ENCODE results near the gene RRP9.
"Not testable (repeated sequence)": the region's sequence is repeated elsewhere in the genome, so short reads cannot be mapped to it uniquely, and the experiment has no call there.

RRP9 gene

DNA sequence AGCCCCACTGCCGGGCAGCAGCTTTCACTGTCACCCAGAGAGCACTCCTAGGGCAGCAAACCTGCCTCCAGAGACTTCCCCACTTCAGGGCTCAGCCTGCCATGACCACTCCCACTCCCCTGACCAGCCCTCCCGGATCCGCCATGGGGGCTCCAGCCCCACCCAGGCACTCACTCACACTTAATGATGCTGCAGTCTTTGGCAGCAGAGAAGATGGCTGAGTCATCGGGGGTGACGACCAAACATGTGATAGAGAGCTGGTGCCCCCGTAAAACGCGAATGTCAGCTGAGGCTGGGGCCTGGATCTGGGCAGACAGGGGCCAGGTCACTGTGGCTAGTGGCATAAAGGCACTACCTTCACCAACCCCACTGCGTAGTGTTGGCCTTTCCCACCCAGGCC lies 4.7 kb downstream of the RRP9 start:
- DNase-seq: no peak

DNA sequence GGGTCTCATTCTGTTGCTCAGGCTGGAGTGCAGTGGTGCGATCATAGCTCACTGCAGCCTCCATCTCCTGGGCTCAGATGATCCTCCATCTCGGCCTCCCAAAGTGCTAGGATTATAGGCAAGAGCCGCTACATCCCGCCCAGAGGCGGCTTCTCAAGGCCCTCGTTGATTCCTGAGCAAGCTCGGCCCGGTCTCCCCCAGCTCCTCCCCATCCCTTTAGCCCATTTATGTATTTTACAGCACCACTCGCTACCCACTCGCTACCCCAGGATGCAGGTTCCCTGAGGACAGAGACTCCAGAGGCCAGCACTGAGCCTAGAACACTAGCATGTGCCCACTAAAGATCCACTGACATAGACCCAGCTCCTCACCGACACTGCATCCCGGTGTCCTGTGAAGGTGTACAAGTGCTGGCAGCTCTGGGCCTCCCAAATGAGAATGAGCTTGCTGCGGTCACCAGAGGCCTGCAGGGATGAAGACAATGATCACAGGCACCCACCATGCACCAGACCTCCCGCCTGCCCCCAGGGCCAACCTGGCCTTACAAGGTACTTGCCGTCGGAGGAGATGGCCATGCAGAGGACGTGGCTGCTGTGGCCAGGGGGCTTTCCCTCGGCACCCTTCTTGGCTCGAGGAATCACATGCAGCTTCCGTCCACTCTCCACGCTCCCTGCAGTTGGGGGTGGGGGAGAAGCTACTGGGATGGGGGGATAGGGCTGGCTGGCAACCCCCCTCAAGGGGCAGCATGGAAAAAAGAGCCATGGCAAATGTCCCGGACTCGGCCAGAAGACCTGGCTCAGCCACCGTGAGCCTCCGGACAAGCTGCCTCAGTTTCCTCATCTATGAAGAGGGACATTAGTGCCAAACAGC lies 5.6 kb downstream of the RRP9 start:
- DNase-seq: no peak

DNA sequence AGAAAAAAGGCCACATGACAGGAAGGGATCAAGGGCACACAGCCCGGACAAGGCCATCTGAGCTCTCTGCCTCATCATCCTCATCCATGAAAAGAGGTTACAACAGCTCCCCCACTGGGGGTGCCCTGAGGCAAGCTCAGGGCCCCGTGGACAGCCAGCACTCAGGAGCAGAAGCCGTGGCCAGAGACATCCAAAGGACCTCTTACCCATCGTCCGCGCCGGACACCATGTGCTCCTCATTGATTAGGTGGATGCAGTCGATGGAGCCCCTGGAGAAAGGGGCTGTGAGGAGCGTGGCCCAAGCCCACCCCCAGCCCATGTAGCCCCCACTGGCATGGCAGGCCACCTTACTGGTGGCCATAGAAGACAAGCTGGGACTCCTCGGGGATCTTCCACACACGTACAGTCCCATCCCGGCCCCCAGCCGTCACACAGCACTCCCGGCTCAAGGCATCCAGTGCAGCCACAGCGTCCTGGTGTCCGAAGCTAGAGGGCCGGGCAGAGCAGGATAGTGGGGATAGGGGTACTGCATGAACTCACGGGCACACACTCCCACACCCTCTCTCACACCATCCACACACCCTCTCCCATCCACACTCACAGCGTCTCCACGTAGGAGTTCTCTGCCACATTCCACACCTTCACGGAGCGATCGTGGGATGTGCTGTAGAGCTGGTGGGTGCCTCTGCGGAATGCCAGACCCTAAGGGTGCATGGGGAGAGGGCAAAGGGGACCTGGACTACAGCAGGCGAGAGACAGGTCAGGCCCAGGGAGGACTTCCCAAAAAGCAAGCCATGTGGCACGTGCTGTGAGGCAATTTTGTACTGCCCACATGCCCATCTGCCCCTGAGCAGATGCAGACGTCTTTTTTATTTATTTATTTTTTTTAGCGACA lies 6.5 kb downstream of the RRP9 start:
- DNase-seq: no peak

DNA sequence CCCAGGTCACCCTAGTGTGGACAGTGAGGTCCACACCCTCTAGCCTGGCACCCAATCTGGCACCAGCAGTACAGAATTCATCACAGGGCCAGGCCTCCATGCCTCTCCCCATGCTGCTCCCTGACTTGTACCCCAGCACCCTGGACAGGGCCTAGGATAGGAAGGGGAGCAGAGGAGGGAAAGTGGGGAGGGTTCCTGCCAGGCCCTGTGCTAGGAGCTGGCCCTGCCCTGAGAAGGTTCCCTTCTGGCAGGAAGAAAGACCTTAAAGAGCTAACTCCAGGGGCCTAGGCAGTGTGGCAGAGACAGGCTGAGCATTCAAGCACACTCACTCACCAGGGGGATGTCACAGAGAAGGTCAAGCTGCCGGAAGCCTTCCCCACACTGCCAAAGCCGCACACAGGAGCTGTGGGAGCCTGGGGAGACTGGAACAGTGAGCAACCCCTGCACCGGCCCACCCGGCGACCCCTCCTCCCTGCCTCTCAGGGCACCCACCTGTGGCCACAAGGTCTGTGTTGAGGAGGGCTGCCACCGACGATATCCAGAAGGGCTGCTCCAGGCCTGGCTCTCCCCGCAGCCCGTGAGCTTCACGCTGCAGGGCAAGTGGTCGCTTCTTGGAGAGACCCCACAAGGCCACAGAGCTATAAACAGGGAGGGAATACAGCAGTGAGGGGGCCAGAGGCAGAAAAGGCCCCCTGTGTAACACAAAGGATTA lies 7.4 kb downstream of the RRP9 start:
- DNase-seq: no peak

DNA sequence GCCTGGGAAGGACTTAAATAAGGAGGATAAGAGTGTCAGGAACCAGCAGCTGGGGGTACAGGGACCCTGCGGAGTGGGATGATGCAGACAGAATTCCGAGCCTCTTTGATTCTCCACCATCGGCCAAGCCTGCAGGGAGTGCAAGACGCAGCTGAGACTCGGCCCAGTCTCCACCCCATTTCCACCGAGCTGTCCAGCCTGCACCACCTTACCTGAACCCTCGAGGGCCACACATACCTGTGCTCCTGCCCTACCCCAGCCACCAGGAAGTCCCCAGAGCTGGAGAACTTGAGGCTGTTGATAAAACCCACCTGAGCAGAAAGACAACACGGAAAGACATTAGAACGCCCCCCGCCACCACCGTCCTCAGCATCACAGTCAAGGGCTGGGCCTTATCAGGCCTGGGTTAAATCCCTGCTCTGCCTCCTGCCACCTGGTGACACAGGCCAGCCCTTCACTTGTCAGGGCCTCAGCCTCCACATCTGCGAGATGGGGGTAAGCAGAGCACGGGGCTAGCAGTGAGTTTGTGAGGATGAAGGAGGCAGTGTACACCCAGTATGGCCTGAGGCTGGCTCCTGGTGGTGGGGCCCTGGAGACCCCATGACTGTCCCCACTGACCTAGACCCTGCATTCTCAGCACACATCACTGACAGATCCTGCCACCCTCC lies 8.1 kb downstream of the RRP9 start:
- DNase-seq: no peak

DNA sequence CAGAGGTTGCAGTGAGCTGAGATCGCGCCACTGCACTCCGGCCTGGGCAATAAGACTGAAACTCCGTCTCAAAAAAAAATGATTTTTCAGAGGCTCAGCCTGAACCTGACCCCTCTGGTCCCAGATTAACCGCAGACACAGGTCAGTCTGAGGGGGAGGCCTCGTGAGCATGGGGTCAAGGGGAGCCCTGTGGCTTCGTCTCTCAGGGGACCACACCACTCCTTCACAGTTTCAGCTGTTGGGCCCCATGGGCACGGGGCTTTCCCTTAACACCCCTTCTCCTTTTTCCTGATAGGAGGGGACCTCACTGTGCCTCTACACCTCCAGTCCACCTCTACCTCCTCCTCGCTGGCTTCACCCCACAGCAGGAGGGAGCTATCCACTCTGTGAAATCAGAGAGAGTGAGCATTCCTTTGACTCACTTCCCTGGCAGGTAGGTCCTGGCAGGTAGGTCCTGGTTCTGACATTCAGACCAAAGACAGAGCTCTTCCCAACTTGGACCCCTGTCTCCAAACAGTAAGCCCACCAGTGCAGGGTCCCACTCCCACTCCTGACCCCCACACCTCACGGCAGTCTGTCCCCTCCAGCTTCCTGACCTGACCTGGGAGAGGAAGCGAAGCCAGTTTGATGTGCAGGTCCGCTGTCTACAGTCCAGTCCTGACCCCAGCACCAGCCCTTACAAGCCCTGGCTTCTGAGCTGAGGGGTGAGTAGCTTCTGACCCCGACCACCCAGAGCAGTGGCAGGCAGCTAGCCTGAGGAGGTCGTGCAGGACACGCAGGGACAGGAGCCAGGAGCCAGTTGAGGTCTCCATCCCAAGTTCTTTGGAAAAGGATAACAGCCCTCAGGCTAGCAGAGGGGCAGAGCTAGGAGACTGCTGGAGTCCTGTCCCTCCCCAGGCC lies 9.0 kb downstream of the RRP9 start:
- no peak for DNase-seq

DNA sequence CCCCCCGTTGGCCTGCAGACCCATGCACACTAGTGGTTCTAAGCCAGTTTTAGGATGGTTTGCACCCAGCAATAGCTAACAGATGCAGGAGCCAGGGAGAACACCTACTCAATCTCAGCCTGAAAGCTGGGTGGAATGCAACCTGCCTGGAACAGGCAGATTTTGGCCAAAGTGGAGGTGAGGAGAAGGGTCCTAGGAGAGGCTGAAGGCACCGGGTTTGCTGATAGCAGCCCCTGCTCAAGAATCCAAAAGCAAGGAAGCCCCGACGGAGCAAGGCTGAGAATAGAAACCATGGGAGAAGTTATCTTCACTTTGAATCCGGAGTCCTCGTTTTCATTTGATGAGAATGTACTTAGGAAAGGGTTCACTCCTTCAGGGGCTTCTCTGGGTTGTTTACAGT lies 9.9 kb downstream of the RRP9 start:
- DNase-seq: no peak

DNA sequence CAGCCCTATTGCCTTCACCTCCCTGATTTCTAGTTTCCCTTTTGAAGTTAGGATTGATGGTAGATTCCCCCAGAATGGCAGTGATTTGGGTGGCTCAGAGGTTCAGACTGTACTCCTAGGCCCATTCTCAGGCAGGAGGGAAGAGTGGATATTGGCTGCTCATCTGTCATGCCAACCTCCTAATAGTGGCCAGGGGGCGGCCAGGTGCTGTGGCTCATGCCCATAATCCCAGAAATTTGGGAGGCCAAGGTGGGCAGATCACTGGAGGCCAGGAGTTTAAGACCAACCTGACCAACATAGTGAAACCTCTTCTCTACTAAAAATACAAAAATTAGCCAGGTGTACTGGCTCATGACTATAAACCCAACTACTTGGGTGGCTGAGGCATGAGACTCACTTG lies 11.3 kb downstream of the RRP9 start:
- no peak for DNase-seq

DNA sequence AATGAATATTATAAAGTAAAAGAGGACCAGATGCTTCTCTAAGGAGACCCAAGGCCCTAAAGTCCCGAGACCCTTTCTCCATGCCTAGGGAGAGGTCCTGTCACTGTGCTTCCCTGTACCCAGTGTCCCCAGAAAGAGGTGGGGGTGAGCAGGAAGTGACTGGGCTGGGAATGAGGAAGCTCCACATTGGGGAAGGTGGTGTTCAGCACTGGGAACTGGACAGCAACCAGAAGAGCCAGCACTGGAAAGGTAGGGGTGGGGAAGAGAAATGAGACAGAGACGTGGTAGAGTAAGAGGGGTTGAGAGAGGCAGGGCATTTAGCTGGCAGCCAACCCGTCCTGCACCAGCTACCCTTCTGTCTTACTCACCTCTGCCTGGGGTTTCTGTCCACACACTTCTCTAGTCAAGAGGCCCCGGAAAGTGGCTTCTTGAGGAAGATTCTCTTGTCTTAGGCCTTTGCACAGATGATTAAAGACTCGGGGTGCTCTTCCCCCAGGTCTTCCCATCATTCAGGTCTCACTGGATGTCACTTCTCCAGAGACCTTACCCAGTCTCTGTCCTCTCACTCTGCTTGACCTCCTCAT lies 12.2 kb downstream of the RRP9 start:
- DNase-seq: no peak

DNA sequence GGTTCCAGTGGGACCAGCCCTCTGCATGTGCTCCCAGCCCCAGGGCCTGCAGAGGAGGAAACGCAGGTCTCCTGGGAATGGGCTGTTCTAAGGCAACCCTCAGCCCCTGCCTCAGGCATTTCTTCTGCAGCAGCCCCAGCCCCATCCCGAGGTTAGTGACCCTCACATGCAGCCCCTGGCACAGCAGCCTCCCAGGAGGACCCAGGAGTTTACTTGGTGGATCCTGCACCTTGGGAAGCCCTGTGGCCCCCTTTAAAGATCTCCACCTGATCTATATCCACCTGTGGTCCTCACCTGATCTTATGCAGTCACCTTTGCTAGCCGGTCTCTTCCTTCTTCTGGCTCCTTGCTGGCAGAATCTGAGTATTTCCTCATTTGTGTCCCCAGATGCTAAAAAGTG lies 12.7 kb downstream of the RRP9 start:
- not testable (repeated sequence) for DNase-seq

DNA sequence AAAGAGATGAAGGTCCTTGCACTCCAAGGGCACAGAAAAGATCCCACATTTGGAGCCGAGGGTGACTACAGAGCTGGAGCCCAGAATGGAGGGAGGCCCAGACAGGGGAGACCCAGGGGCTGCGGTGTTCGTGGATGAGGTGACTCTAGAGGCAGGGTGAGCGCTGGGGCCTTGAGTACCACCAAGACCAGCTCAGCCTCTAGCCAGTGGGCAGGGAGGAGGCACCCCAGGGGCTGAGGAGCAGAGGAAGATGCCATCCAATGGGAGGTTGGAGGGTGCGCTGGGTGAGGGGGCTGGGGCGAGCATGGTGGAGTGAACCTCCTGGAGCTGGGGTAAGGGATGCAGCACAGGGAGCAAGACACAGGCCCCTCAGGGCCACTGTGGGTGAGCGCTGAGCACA lies 13.3 kb downstream of the RRP9 start:
- no peak for DNase-seq

DNA sequence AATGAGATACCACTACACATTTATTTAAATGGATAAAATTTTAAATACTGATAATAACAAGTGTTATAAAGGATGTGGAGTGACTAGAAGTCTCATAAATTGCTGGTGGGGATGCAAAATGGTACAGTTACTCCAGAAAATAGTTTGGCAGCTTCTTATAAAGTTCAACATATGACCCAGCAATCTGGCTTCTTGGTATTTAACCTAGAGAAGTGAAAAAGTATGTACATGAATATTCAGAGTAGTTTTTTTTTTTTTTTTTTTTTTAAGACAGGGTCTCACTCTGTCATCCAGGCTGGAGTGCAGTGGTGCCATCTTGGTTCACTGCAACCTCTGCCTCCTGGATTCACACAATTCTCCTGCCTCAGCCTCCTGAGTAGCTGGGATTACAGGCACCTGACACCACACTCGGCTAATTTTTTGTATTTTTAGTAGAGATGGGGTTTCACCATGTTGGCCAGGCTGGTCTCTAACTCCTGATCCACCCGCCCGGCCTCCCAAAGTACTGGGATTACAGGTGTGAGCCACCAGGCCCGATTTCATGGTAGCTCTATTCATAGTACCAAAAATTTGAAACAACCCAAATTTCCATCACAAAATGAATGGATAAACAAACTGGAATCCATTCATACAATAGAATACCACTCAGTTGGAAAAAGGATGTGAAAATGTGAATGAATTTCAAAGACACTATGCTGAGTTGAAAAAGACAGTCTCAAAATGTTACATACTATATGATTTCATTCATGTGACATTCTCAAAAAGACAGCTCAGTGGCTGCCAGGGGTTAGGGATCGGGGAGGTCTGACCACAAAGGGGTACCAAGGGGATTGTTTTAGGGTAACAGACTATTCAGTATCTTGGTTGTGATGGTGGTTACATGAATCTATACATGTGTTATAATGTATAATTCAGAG lies 14.4 kb downstream of the RRP9 start:
- no peak for DNase-seq

DNA sequence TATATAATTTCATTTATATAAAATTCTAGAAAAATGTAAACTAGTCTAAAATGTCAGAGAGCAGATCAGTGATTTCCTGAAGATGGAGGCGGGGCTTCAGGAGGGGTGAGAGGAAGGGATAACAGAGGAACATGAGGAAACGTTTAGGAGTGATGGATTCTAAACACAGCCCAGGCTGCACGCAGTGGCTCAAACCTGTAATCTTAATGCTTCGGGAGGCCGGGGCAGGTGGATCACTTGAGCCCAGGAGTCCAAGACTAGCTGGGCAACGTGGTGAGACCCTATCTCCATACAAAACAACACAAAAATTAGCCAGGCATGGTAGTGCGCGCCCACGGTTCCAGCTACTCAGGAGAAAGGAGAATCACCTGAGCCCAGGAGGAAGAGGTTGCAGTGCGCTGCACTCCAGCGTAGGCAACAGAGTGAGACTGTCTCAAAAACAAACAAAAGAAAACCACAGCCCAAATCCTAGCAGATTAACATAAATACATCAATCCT lies 20.6 kb downstream of the RRP9 start:
- DNase-seq: no peak

DNA sequence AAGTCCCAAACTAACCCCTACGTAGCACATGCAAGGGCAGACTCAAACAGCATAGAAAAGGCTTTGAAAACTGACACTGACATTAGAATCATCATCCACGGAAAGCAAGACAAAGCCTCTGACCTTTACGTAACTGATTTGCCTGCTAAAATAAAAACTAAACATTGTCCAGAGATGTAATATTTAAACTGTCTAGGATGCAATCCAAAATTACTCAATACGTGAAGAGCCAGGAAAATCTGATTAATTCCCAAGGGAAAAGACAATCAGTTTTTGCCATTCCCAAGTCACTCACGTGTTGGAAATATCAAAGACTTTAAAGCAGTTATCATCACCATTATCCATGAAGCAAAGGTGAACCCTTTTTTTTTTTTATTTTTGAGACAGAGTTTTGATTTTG lies 25.3 kb downstream of the RRP9 start:
- DNase-seq: no peak

DNA sequence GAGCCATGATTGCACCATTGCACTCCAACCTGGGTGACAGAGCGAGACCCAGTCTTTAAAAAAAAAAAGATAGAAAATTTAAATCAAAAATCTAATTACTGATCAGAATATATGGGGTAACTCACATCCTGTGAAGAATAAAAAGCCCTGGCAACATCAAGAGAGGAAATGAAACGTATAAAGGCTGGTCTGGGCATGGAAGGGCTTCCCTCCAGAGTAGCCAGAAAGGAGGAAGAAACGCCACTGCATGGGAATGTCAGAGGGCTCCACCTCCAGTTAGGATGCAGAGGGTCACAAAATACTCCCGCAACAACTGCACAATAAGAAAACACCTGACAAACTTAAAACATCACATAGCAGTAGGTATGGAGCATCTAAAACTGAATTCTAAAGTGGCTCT lies 33.7 kb downstream of the RRP9 start:
- DNase-seq: no peak

DNA sequence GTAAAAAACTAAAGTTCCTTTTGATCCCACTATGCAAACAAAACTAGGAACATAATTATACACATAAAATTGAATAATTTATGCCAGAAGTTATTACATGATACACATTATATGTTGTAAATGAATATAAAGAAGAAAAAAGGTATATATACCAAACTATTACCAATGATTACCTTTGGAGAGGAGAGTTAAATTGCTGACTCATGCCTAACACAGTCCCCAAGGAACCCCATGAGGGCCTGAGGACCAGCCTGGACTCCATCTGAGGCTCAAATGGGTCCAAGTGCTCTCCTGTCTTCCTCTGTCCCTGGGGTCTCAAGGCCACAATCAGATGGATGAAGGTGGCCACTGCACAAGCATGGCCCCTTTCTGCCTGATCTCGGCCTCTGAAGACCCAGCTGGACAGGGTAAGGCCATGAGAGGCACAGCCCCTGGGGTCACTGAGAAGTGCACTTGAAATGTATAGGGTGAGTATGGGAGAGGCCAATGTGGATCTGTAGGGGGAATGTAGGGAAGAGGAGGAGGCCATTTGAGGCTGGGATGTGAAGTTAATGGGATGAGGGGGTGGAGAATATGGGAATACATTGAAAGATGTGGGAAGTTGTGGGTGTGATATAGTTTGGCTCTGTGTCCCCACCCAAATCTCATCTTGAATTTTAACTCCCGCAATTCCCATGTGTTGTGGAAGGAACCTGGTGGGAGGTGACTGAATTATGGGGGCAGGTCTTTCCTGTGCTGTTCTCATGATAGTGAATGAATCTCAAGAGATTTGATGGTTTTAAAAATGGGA lies 37.5 kb downstream of the RRP9 start:
- no peak for DNase-seq

DNA sequence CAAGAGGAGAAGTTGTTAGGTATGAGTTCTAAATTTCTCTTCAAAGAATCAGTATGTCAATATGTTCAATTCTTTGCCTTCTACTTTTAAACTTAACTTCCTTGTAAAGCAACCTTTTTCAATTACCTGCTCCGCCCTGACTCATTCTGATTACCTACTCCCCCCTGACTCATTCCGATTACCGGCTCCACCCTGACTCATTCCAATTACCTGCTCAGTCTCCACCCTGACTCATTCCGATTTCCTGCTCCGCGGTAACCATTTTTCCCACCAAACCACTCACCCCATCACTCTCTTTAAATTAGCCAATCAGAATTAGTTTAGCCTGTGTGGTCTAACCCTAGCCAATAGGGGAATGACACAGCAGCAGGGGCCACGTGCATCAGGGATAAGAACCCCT lies 39.3 kb downstream of the RRP9 start:
- not testable (repeated sequence) for DNase-seq

DNA sequence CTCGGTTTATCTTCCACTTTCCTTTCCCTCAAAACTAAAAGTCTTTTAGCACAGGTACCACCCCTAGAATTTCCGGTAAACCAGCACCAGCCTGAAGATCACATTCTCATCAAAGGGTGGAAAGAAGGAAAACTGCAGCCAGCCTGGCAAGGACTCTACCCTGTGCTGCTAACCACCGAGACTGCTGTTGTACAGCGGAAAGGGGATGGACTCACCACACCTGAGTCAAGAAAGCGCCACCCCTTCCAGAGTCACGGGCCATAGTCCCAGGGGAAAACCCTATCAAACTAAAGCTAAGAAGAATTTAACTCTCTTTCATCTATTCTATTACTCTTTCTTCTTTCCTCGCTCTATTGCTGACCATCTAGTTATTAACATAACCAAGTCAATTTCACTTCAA lies 41.7 kb downstream of the RRP9 start:
- DNase-seq: not testable (repeated sequence)

DNA sequence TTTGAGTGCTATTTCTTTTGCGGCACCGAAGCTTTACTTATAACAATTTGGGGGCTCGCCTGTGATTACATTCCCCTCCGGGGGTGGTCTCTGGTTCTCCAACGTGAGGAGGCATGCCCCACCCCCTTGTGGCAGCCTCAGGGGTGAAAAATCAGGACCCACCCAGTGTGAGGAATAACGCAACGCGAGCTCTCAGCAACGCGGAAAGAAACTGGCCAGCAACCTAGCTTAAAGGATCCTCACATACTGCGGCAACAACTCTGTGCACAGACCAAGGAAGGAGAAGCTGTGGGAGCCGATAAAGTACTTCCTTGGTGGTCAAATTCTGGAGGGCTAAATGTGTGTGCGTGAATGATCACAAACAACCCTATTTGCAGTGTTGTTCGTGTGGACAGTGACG lies 44.3 kb downstream of the RRP9 start:
- no peak for DNase-seq
